Esophagus squamous epithelium (tissue), 5 donors: ENCODE results near the gene POU2F1. TPM values are rescaled to one million over a fixed set of nuclear protein-coding genes. Genes with fewer than 3 reads are reported as not detected.

Experiments
- DNase-seq: peaks from one replicate; lab custom pipeline; 2025; lab: John Stamatoyannopoulos, UW
- H3K27ac ChIP-seq, 4 donors: fragments of 200-600 bp; sonication (generic); one replicate each; pipeline ENCODE4 v1.5.1; 2016 to 2019; ENCODE audit warnings: mild to moderate bottlenecking in 1 of 4
- H3K27me3 ChIP-seq, 4 donors: fragments of 200-600 bp; sonication (generic); 1 replicate in 3 of 4; 2 replicates in 1 of 4; pipeline versions ENCODE4 v1.5.1 to v1.6.0; 2017 to 2021; ENCODE audit warnings: antibody characterized with exemption in 1 of 4
- H3K36me3 ChIP-seq, 3 donors: fragments of 200-600 bp; sonication (generic); one replicate each; pipeline ENCODE4 v1.5.1; 2016 to 2019
- H3K4me1 ChIP-seq, 3 donors: fragments of 200-600 bp; sonication (generic); one replicate each; pipeline ENCODE4 v1.5.1; 2017 to 2019
- H3K4me3 ChIP-seq, 4 donors: fragments of 200-600 bp; sonication (generic); 1 replicate in 3 of 4; 2 replicates in 1 of 4; pipeline ENCODE4 v1.5.1; 2016 to 2019; ENCODE audit warnings: mild to moderate bottlenecking in 2 of 4, moderate library complexity in 1 of 4
- H3K9me3 ChIP-seq, 3 donors: fragments of 200-600 bp; sonication (generic); one replicate each; pipeline ENCODE4 v1.5.1; 2016 to 2019
- CTCF ChIP-seq, 6 experiments: fragments of 450-650 bp in 4 of 6; fragments of 200-600 bp in 2 of 6; sonication (generic) in 2 of 6; IDR thresholded peaks; one replicate each; pipeline ENCODE4 v1.5.1; 2016 to 2019; ENCODE audit warnings: antibody characterized with exemption in 6 of 6, mild to moderate bottlenecking in 4 of 6, moderate library complexity in 4 of 6
- POLR2A ChIP-seq, 4 donors: fragments of 450-650 bp; IDR thresholded peaks; one replicate each; pipeline ENCODE4 v1.6.1; 2017; ENCODE audit warnings: antibody characterized with exemption in 4 of 4, mild to moderate bottlenecking in 4 of 4, moderate library complexity in 3 of 4
- WGBS, 2 donors: methylation state at CpG; one replicate each; pipeline ENCODE4 v1.1.5; 2018; 5-methylcytosine and 5-hydroxymethylcytosine counted together
- intact Hi-C: fragments of 100-400 bp; cut with DNase I; formaldehyde crosslinking; loops from one replicate; pipeline ENCODE4 v1.15.0; 2022
- total RNA-seq, 4 donors: library from RNA; depleted of rRNA; stranded (reverse); fragments of >200 nt; gene quantifications; one replicate each; pipeline ENCODE4 v1.1.0, GENCODE V29; 2016
- donor health status: DM: yes; HTN: yes; CAD: no.

The POU2F1 gene
- total RNA-seq, 4 donors from 2014 or later: 7.8 to 10.5 (median 9.2) TPM

GRCh38 chr1:167463875-167464575, 243.3 kb downstream of the POU2F1 start:
- Histone ChIP-seq H3K27ac (no peak overlapping the region), H3K4me3 (no peak overlapping the region), H3K36me3 (no peaks in the 10 kb centered on the region), H3K4me1 (peaks cover 0 to 4% (median 0%) of the 10 kb centered on the region in 3 donors), H3K9me3 (no peaks in the 10 kb centered on the region), H3K27me3 (no peaks in the 10 kb centered on the region)
- WGBS, 2 donors: 75 to 80% methylated on average over 6 of the region's 6 CpGs
- DNase-seq: no peak
- TF ChIP-seq CTCF (IDR thresholded peaks at IDR 0.05) (no peak), POLR2A (IDR thresholded peaks at IDR 0.05) (no peak)
- intact Hi-C loops: no loop called here

- Histone ChIP-seq H3K27ac (no peak overlapping the region), H3K9me3 (no peaks in the 10 kb centered on the region), H3K4me1 (peaks cover 0 to 4% (median 0%) of the 10 kb centered on the region in 3 donors), H3K36me3 (no peaks in the 10 kb centered on the region), H3K27me3 (no peaks in the 10 kb centered on the region), H3K4me3 (no peak overlapping the region)
- no peak for DNase-seq
- WGBS, 2 donors: 95% methylated on average over 1 to 2 of the region's 2 CpGs
- no peak for TF ChIP-seq POLR2A (IDR thresholded peaks at IDR 0.05)
- no peak for TF ChIP-seq CTCF (IDR thresholded peaks at IDR 0.05)
- intact Hi-C loops: no loop called here
Measured at GRCh38 chr1:167465018-167465417, 244.3 kb downstream of the POU2F1 start.

GRCh38 chr1:167465743-167466142, 245.1 kb downstream of the POU2F1 start:
- no peaks in the 10 kb centered on the region for H3K27me3 ChIP-seq
- no peaks in the 10 kb centered on the region for H3K36me3 ChIP-seq
- 50 to 78% methylated on average over 1 of the region's 1 CpG for WGBS, 2 donors
- intact Hi-C loops: no loop called here
- DNase-seq: no peak
- H3K27ac ChIP-seq: no peak overlapping the region
- no peaks in the 10 kb centered on the region for H3K9me3 ChIP-seq
- TF ChIP-seq POLR2A (IDR thresholded peaks at IDR 0.05): no peak
- no peak for TF ChIP-seq CTCF (IDR thresholded peaks at IDR 0.05)
- no peak overlapping the region for H3K4me3 ChIP-seq
- H3K4me1 ChIP-seq: peaks cover 0 to 4% (median 0%) of the 10 kb centered on the region in 3 donors

- WGBS, 2 donors: 65 to 78% methylated on average over 15 of the region's 15 CpGs
- H3K27me3 ChIP-seq: no peaks in the 10 kb centered on the region
- no peak overlapping the region for H3K4me3 ChIP-seq
- no peak for DNase-seq
- no peak overlapping the region for H3K27ac ChIP-seq
- TF ChIP-seq POLR2A (IDR thresholded peaks at IDR 0.05) (no peak), CTCF (IDR thresholded peaks at IDR 0.05) (no peak)
- peaks cover 0 to 4% (median 0%) of the 10 kb centered on the region in 3 donors for H3K4me1 ChIP-seq
- H3K9me3 ChIP-seq: no peaks in the 10 kb centered on the region
- H3K36me3 ChIP-seq: no peaks in the 10 kb centered on the region
- intact Hi-C loops: no loop called here
Measured at GRCh38 chr1:167467126-167467710, 246.5 kb downstream of the POU2F1 start.

- Histone ChIP-seq H3K4me3 (no peak overlapping the region), H3K4me1 (peaks cover 0 to 4% (median 0%) of the 10 kb centered on the region in 3 donors), H3K27ac (no peak overlapping the region), H3K9me3 (no peaks in the 10 kb centered on the region), H3K27me3 (no peaks in the 10 kb centered on the region), H3K36me3 (no peaks in the 10 kb centered on the region)
- TF ChIP-seq POLR2A (IDR thresholded peaks at IDR 0.05) (no peak), CTCF (IDR thresholded peaks at IDR 0.05) (no peak)
- WGBS, 2 donors: 77% methylated on average over 9 of the region's 9 CpGs
- no peak for DNase-seq
- intact Hi-C loops: no loop called here
Measured at GRCh38 chr1:167467752-167468151, 247.1 kb downstream of the POU2F1 start.
